ENCODE measurements around the gene TWIST1.

- TF ChIP-seq MXD3 (CRISPR knock-in tag; IDR thresholded peaks at IDR 0.05) (no peak), RBM39 (IDR thresholded peaks at IDR 0.05; ENCODE audit: low read depth, low read length, poor library complexity, severe bottlenecking) (no peak)
These were observed at the start of gene TWIST1 for GRCh38 chr7:19117091-19117869.

Data from HepG2 (cell line).